Measurements from ENCODE around the gene HS3ST3A1.
"Not testable (repeated sequence)": the region's sequence is repeated elsewhere in the genome, so short reads cannot be mapped to it uniquely, and the experiment has no call there.

HS3ST3A1 gene

GRCh38 chr17:13560935-13561334, 40.8 kb downstream of the HS3ST3A1 start:
- Histone ChIP-seq H3K4me3 (ENCODE audit: low read depth, low read length) (no peak overlapping the region), H3K36me3 (no peaks in the 10 kb centered on the region), H3K27me3 (no peaks in the 10 kb centered on the region), H3K9me3 (no peaks in the 10 kb centered on the region), H3K4me1 (no peaks in the 10 kb centered on the region)
- no peak for DNase-seq
- no peak for TF ChIP-seq CTCF (IDR thresholded peaks at IDR 0.05; ENCODE audit: low read depth, low read length)

- TF ChIP-seq CTCF (IDR thresholded peaks at IDR 0.05; ENCODE audit: low read depth, low read length), result no peak
Measured at GRCh38 chr17:13558588-13558987, 43.1 kb downstream of the HS3ST3A1 start.

GRCh38 chr17:13557077-13557476, 44.7 kb downstream of the HS3ST3A1 start:
- Histone ChIP-seq H3K36me3 (no peaks in the 10 kb centered on the region), H3K9me3 (no peaks in the 10 kb centered on the region), H3K4me1 (no peaks in the 10 kb centered on the region), H3K27me3 (no peaks in the 10 kb centered on the region), H3K4me3 (ENCODE audit: low read depth, low read length) (no peak overlapping the region)
- no peak for DNase-seq
- no peak for TF ChIP-seq CTCF (IDR thresholded peaks at IDR 0.05; ENCODE audit: low read depth, low read length)

More at GRCh38 chr17:13558588-13558987, 43.1 kb downstream of the HS3ST3A1 start:
- Histone ChIP-seq H3K36me3 (no peaks in the 10 kb centered on the region), H3K9me3 (no peaks in the 10 kb centered on the region), H3K27me3 (no peaks in the 10 kb centered on the region), H3K4me3 (ENCODE audit: low read depth, low read length) (no peak overlapping the region), H3K4me1 (no peaks in the 10 kb centered on the region)
- no peak for DNase-seq

- TF ChIP-seq CTCF (IDR thresholded peaks at IDR 0.05; ENCODE audit: low read depth, low read length), result no peak
- H3K36me3 ChIP-seq, result no peaks in the 10 kb centered on the region
Measured at GRCh38 chr17:13554231-13554630, 47.5 kb downstream of the HS3ST3A1 start.

GRCh38 chr17:13550291-13550690, 51.4 kb downstream of the HS3ST3A1 start:
- H3K27me3 ChIP-seq, result no peaks in the 10 kb centered on the region
- no peaks in the 10 kb centered on the region for H3K9me3 ChIP-seq
- no peak overlapping the region for H3K4me3 ChIP-seq (ENCODE audit: low read depth, low read length)
- DNase-seq, result no peak
- TF ChIP-seq CTCF (IDR thresholded peaks at IDR 0.05; ENCODE audit: low read depth, low read length), result no peak
- H3K36me3 ChIP-seq, result no peaks in the 10 kb centered on the region
- H3K4me1 ChIP-seq, result no peaks in the 10 kb centered on the region

More at GRCh38 chr17:13554231-13554630, 47.5 kb downstream of the HS3ST3A1 start:
- DNase-seq, result no peak
- Histone ChIP-seq H3K4me1 (no peaks in the 10 kb centered on the region), H3K9me3 (no peaks in the 10 kb centered on the region), H3K4me3 (ENCODE audit: low read depth, low read length) (no peak overlapping the region), H3K27me3 (no peaks in the 10 kb centered on the region)

- not testable (repeated sequence) for H3K36me3 ChIP-seq; H3K4me1 ChIP-seq; H3K4me3 ChIP-seq (ENCODE audit: low read depth, low read length); H3K27me3 ChIP-seq; DNase-seq; H3K9me3 ChIP-seq
Measured at GRCh38 chr17:13548576-13548975, 53.2 kb downstream of the HS3ST3A1 start.

- Histone ChIP-seq H3K36me3 (no peaks in the 10 kb centered on the region), H3K9me3 (no peaks in the 10 kb centered on the region), H3K4me3 (ENCODE audit: low read depth, low read length) (no peak overlapping the region), H3K4me1 (no peaks in the 10 kb centered on the region), H3K27me3 (no peaks in the 10 kb centered on the region)
- no peak for DNase-seq
- no peak for TF ChIP-seq CTCF (IDR thresholded peaks at IDR 0.05; ENCODE audit: low read depth, low read length)
Measured at GRCh38 chr17:13546851-13547250, 54.9 kb downstream of the HS3ST3A1 start.

Data from BE2C (cell line).